Suprapubic skin (tissue), 4 donors: ENCODE data around the gene OR4D2. TPM values are rescaled to one million over a fixed set of nuclear protein-coding genes. Genes with fewer than 3 reads are reported as not detected.

Source experiments
- DNase-seq, 2 donors: peaks; one replicate each; pipeline ENCODE4 v3.0.0-alpha.2; 2019; ENCODE audit warnings: low spot score in 2 of 2
- H3K27ac ChIP-seq: fragments of 200-600 bp; sonication (generic); one replicate; pipeline ENCODE4 v1.5.1; 2019
- H3K27me3 ChIP-seq: fragments of 200-600 bp; sonication (generic); one replicate; pipeline ENCODE4 v1.5.1; 2019
- H3K36me3 ChIP-seq: fragments of 200-600 bp; sonication (generic); one replicate; pipeline ENCODE4 v1.5.1; 2019
- H3K4me1 ChIP-seq: fragments of 200-600 bp; sonication (generic); one replicate; pipeline ENCODE4 v1.5.1; 2019
- H3K4me3 ChIP-seq: fragments of 200-600 bp; sonication (generic); one replicate; pipeline ENCODE4 v1.5.1; 2019; ENCODE audit warnings: mild to moderate bottlenecking
- H3K9me3 ChIP-seq: fragments of 200-600 bp; sonication (generic); one replicate; pipeline ENCODE4 v1.5.1; 2019
- EP300 ChIP-seq: sonication (generic); formaldehyde crosslinking; IDR thresholded peaks from one replicate; pipeline ENCODE4 v1.6.1; 2017; ENCODE audit warnings: antibody characterized with exemption
- POLR2A ChIP-seq, 2 donors: fragments of 450-650 bp; IDR thresholded peaks; one replicate each; pipeline ENCODE4 v1.6.1; 2017; ENCODE audit warnings: antibody characterized with exemption in 2 of 2, mild to moderate bottlenecking in 2 of 2, moderate library complexity in 2 of 2
- POLR2AphosphoS5 ChIP-seq, 3 donors: sonication (generic); formaldehyde crosslinking; IDR thresholded peaks; one replicate each; pipeline ENCODE4 v1.6.1; 2017; ENCODE audit warnings: antibody characterized with exemption in 3 of 3
- WGBS: methylation state at CpG from one replicate; pipeline ENCODE4 v1.1.5; 2018; 5-methylcytosine and 5-hydroxymethylcytosine counted together
- total RNA-seq, 4 donors: library from RNA; depleted of rRNA; stranded (reverse); fragments of >200 nt; gene quantifications; one replicate each; pipeline ENCODE4 v1.1.0, GENCODE V29; 2016
- TF ChIP-seq, protein P1 (sequence below), 2 donors: fragments of 200-600 bp in 1 of 2; fragments of 450-650 bp in 1 of 2; sonication (generic) in 1 of 2; IDR thresholded peaks; one replicate each; pipeline ENCODE4 v1.5.1; 2016 to 2019; ENCODE audit warnings: antibody characterized with exemption in 2 of 2, mild to moderate bottlenecking in 1 of 2, moderate library complexity in 1 of 2

The OR4D2 gene
- total RNA-seq, result not detected

DNA sequence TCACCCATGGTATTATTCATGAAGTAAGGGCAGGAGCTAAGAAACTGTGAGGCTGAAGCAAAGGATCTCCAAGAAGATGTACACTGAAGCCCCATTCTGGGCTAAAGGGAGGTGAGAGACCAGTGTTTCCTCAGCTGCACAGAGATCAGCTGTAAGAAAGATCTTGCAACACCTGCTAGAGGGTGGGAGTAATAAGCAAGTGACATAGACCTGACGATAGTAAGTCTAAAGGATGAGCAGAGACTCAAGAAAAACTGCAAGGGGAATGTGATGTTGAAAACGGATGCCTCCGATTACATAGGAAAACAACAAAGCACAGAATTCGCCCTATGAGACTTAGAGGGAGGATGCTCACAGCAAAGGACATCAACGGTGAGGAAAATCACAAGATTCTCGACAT is at the start of gene OR4D2:
OR4D2 (plus strand) TSS at position 301 of the 400 bp plus-strand sequence. CDS start 2,674 bp downstream, outside the sequence.
- Histone ChIP-seq H3K9me3 (no peaks in the 10 kb centered on the region), H3K27ac (no peak within 1 kb of the TSS), H3K4me3 (no peak within 1 kb of the TSS), H3K4me1 (no peaks in the 10 kb centered on the region), H3K27me3 (peaks cover 21% of the 10 kb centered on the region), H3K36me3 (no peaks in the 10 kb centered on the region)
- TF ChIP-seq EP300 (no peak), POLR2A (IDR thresholded peaks at IDR 0.05) (no peak), POLR2AphosphoS5 (IDR thresholded peaks at IDR 0.05) (no peak)
- TF ChIP-seq, protein P1, sequence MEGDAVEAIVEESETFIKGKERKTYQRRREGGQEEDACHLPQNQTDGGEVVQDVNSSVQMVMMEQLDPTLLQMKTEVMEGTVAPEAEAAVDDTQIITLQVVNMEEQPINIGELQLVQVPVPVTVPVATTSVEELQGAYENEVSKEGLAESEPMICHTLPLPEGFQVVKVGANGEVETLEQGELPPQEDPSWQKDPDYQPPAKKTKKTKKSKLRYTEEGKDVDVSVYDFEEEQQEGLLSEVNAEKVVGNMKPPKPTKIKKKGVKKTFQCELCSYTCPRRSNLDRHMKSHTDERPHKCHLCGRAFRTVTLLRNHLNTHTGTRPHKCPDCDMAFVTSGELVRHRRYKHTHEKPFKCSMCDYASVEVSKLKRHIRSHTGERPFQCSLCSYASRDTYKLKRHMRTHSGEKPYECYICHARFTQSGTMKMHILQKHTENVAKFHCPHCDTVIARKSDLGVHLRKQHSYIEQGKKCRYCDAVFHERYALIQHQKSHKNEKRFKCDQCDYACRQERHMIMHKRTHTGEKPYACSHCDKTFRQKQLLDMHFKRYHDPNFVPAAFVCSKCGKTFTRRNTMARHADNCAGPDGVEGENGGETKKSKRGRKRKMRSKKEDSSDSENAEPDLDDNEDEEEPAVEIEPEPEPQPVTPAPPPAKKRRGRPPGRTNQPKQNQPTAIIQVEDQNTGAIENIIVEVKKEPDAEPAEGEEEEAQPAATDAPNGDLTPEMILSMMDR (IDR thresholded peaks at IDR 0.05), result no peak
- WGBS, result 63% methylated on average over 6 of the region's 6 CpGs
- no peak for DNase-seq

DNA sequence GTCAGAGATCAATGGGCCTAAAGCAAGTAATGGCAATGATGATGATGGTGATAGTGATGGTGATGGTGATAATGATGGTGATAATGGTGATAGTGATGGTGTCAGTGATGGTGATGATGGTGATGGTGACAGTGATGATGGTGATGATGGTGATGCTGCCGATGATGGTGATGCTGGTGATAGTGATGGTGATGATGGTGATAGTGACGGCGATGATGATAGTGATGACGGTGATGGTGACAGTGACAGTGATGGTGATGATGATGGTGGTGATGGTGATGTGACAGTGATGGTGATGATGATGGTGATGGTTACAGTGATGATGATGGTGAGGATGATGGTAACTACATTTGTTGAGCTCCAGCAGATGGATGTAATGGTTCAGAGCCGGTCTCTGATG is 49.4 kb upstream of the OR4D2 start:
- TF ChIP-seq, protein P1 (IDR thresholded peaks at IDR 0.05), result no peak
- no peak for TF ChIP-seq EP300
- no peak for TF ChIP-seq POLR2A (IDR thresholded peaks at IDR 0.05)
- TF ChIP-seq POLR2AphosphoS5 (IDR thresholded peaks at IDR 0.05), result no peak
- no peaks in the 10 kb centered on the region for H3K4me1 ChIP-seq
- DNase-seq, result no peak
- 94% methylated on average over 5 of the region's 5 CpGs for WGBS
- no peaks in the 10 kb centered on the region for H3K36me3 ChIP-seq
- H3K27ac ChIP-seq, result no peak overlapping the region
- H3K4me3 ChIP-seq, result no peak overlapping the region
- H3K27me3 ChIP-seq, result peaks cover 15% of the 10 kb centered on the region
- no peaks in the 10 kb centered on the region for H3K9me3 ChIP-seq

DNA sequence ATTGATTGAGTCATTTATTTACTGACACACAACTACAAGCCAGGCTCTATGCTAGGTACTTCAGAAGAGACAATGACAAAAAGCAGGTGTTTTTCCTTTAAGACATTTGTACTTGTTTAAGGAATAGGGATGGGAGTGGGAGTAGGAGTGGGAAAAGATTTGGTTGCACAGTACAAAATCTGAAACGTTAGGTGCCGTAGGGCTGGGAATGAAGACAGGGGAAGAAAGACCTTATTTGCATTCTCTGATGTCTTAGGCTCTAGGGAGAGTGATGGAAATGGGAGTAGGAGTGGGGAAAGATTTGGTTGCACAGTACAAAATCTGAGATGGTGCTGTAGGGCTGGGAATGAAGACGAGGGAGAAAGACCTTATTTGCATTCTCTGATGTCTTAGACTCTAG is 47.3 kb upstream of the OR4D2 start:
- H3K27me3 ChIP-seq, result peaks cover 20% of the 10 kb centered on the region
- H3K4me3 ChIP-seq, result no peak overlapping the region
- 64% methylated on average over 3 of the region's 3 CpGs for WGBS
- no peak overlapping the region for H3K27ac ChIP-seq
- H3K4me1 ChIP-seq, result no peaks in the 10 kb centered on the region
- H3K9me3 ChIP-seq, result no peaks in the 10 kb centered on the region
- DNase-seq, result no peak
- H3K36me3 ChIP-seq, result no peaks in the 10 kb centered on the region
- TF ChIP-seq POLR2AphosphoS5 (IDR thresholded peaks at IDR 0.05) (no peak), EP300 (no peak), POLR2A (IDR thresholded peaks at IDR 0.05) (no peak)
- TF ChIP-seq, protein P1 (IDR thresholded peaks at IDR 0.05), result no peak

DNA sequence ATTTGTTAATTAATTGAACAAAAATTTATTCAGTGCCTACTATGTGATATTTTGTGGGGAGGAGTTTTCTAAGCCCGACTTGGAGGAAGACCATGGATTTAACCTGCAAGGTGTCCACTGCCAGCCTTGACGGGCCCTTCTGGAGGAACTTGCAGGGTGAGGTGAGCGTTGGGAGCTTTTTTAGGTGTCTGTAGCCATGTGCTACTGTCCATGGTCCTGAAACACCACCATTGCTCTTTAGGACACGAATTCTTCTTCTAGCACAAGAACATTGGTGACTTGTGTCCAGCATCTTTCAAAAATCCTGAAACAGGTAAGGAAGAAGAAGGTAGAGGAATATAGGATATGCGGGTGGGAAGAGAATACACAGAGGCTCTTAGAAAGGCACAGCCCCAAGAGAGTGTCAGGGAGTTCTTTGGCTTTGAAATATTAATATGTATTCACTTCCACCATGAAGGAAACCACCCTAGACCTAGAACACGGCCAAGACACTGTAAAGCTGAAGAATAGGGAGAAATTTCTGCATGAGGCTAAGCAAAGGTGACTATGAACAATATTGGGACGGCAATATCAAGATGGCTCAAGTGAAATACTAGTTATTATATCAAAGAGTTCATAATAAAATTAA is 46.5 kb upstream of the OR4D2 start:
- no peaks in the 10 kb centered on the region for H3K36me3 ChIP-seq
- WGBS, result 23% methylated on average over 7 of the region's 7 CpGs
- no peaks in the 10 kb centered on the region for H3K4me1 ChIP-seq
- DNase-seq, result no peak
- H3K27ac ChIP-seq, result no peak overlapping the region
- peaks cover 21% of the 10 kb centered on the region for H3K27me3 ChIP-seq
- no peak overlapping the region for H3K4me3 ChIP-seq
- no peaks in the 10 kb centered on the region for H3K9me3 ChIP-seq
- no peak for TF ChIP-seq POLR2AphosphoS5 (IDR thresholded peaks at IDR 0.05)
- TF ChIP-seq POLR2A (IDR thresholded peaks at IDR 0.05), result no peak
- TF ChIP-seq, protein P1 (IDR thresholded peaks at IDR 0.05), result no peak
- TF ChIP-seq EP300, result no peak

DNA sequence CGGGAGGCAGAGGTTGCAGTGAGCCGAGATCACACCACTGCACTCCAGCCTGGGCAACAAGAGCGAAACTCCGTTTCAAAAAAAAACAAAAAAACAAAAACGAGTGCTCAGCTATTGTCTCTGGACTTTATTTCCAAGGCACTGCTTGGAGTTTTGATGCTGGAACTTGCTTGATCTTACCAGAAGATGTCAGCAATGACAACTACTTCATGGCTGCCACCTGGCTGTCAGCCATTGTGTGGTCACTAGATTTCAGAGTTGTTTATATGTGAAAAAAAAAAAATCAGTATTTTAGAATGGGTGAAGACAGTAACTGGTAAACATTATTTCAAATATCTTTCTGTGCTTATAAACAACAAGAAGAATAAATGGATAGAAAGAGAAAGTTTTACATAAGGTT is 44.9 kb upstream of the OR4D2 start:
- 65% methylated on average over 5 of the region's 5 CpGs for WGBS
- Histone ChIP-seq H3K27ac (no peak overlapping the region), H3K4me1 (no peaks in the 10 kb centered on the region), H3K4me3 (no peak overlapping the region), H3K27me3 (peaks cover 17% of the 10 kb centered on the region), H3K9me3 (no peaks in the 10 kb centered on the region), H3K36me3 (no peaks in the 10 kb centered on the region)
- TF ChIP-seq EP300 (no peak), POLR2A (IDR thresholded peaks at IDR 0.05) (no peak), POLR2AphosphoS5 (IDR thresholded peaks at IDR 0.05) (no peak)
- TF ChIP-seq, protein P1 (IDR thresholded peaks at IDR 0.05), result no peak
- DNase-seq, result no peak
